ENCODE results near the gene SRPRB. TPM values are rescaled to one million over a fixed set of nuclear protein-coding genes. Genes with fewer than 3 reads are reported as not detected.

SRPRB gene
- total RNA-seq, 1 experiment from 2014 or later, result 54.8 TPM

GRCh38 chr3:133812872-133813271, 7.3 kb downstream of the SRPRB start:
- Histone ChIP-seq H3K4ac (ENCODE audit: low read depth, low read length) (no peak overlapping the region), H3K18ac (ENCODE audit: insufficient read length, low read depth, low read length) (no peak overlapping the region), H3K27me3 (ENCODE audit: insufficient read depth, low read length) (no peaks in the 10 kb centered on the region), H2BK12ac (ENCODE audit: insufficient read length, low read depth, low read length) (no peak overlapping the region), H4K8ac (replicated peaks; ENCODE audit: insufficient read length, low read depth, low read length) (no peak overlapping the region), H3K9ac (ENCODE audit: extremely low read depth, insufficient read length, low read length) (no peak overlapping the region), H3K23me2 (ENCODE audit: insufficient read length, low read depth, low read length, poor library complexity, severe bottlenecking) (no peaks in the 10 kb centered on the region), H3K9me3 (ENCODE audit: control insufficient read depth, low read depth, low read length) (no peaks in the 10 kb centered on the region), H2BK20ac (ENCODE audit: low read depth, low read length, poor library complexity, severe bottlenecking) (no peak overlapping the region), H3K4me2 (ENCODE audit: insufficient read depth, insufficient read length, low read length) (no peak overlapping the region), H2BK5ac (ENCODE audit: insufficient read length, low read length) (no peak overlapping the region), H2AK5ac (ENCODE audit: insufficient read length, low read length) (no peak overlapping the region), H3T11ph (ENCODE audit: low read length) (no peak overlapping the region), H3K23ac (ENCODE audit: insufficient read length, low read depth, low read length) (no peak overlapping the region), H4K20me1 (ENCODE audit: control insufficient read depth, insufficient read depth, insufficient read length) (no peaks in the 10 kb centered on the region), H4K91ac (ENCODE audit: insufficient read length, low read depth, low read length) (no peak overlapping the region), H3K79me1 (ENCODE audit: insufficient read depth, low read depth, low read length, poor library complexity, severe bottlenecking) (no peaks in the 10 kb centered on the region), H3K14ac (ENCODE audit: insufficient read depth, low read length) (no peak overlapping the region), H2BK120ac (ENCODE audit: low read depth, low read length, poor library complexity, severe bottlenecking) (no peak overlapping the region), H3K79me2 (ENCODE audit: insufficient read depth, low read length) (no peaks in the 10 kb centered on the region), H2BK15ac (ENCODE audit: low read depth, low read length) (no peak overlapping the region), H3K4me1 (ENCODE audit: insufficient read depth, low read length) (no peaks in the 10 kb centered on the region), H4K5ac (ENCODE audit: insufficient read length, low read depth, low read length) (no peak overlapping the region), H3K56ac (ENCODE audit: insufficient read length, low read depth, low read length) (no peak overlapping the region), H2AFZ (ENCODE audit: low read length) (no peak overlapping the region), H3K27ac (ENCODE audit: insufficient read length, low read depth, low read length) (no peak overlapping the region)
- peaks cover 22 to 75% (median 57%) of the 10 kb centered on the region in 3 experiments; a peak in 6 of 7 replicates for H3K36me3 Mint-ChIP-seq (ENCODE audit: insufficient read depth in 1 of 3, low read depth in 3 of 3)
- no peaks in the 10 kb centered on the region for H3K4me1 Mint-ChIP-seq
- no peak overlapping the region for H3K4me3 Mint-ChIP-seq
- TF ChIP-seq, protein P1, sequence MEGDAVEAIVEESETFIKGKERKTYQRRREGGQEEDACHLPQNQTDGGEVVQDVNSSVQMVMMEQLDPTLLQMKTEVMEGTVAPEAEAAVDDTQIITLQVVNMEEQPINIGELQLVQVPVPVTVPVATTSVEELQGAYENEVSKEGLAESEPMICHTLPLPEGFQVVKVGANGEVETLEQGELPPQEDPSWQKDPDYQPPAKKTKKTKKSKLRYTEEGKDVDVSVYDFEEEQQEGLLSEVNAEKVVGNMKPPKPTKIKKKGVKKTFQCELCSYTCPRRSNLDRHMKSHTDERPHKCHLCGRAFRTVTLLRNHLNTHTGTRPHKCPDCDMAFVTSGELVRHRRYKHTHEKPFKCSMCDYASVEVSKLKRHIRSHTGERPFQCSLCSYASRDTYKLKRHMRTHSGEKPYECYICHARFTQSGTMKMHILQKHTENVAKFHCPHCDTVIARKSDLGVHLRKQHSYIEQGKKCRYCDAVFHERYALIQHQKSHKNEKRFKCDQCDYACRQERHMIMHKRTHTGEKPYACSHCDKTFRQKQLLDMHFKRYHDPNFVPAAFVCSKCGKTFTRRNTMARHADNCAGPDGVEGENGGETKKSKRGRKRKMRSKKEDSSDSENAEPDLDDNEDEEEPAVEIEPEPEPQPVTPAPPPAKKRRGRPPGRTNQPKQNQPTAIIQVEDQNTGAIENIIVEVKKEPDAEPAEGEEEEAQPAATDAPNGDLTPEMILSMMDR (conservative IDR thresholded peaks at IDR 0.05), result no peak
- DNase-seq, result no peak
- WGBS (ENCODE audit: extremely low coverage, insufficient read length, low lambda C conversion rate), result no CpG with 5 or more reads among the region's 1 CpG
- H3K27me3 Mint-ChIP-seq (ENCODE audit: low read depth), result no peaks in the 10 kb centered on the region
- no peak overlapping the region for H3K27ac Mint-ChIP-seq
- no peaks in the 10 kb centered on the region for H3K9me3 Mint-ChIP-seq
